Transverse colon (tissue), 4 donors: Measurements from ENCODE around the gene TTC17. TPM values are rescaled to one million over a fixed set of nuclear protein-coding genes. Genes with fewer than 3 reads are reported as not detected.

Experiments
- DNase-seq: peaks from one replicate; pipeline ENCODE4 v3.0.0-alpha.2; 2019
- H3K27ac ChIP-seq, 4 donors: fragments of 200-600 bp; sonication (generic); 2 replicates each; pipeline ENCODE4 v1.5.1; 2016 to 2018; ENCODE audit warnings: inconsistent platforms in 4 of 4
- H3K27me3 ChIP-seq: fragments of 200-600 bp; sonication (generic); 2 replicates; pipeline ENCODE4 v1.5.1; 2017; ENCODE audit warnings: inconsistent platforms
- H3K36me3 ChIP-seq, 4 donors: fragments of 200-600 bp; sonication (generic); 2 replicates each; pipeline ENCODE4 v1.5.1; 2017 to 2019; ENCODE audit warnings: inconsistent platforms in 4 of 4
- H3K4me1 ChIP-seq, 4 donors: fragments of 200-600 bp; sonication (generic); 2 replicates each; pipeline ENCODE4 v1.5.1; 2017 to 2020; ENCODE audit warnings: inconsistent platforms in 4 of 4
- H3K4me3 ChIP-seq, 4 donors: fragments of 200-600 bp; sonication (generic); 1 replicate in 1 of 4; 2 replicates in 3 of 4; pipeline versions ENCODE4 v1.5.1 to v1.6.1; 2017 to 2019; ENCODE audit warnings: inconsistent platforms in 4 of 4
- H3K9me3 ChIP-seq, 2 donors: fragments of 200-600 bp; sonication (generic); 2 replicates each; pipeline ENCODE4 v1.5.1; 2017 to 2019; ENCODE audit warnings: inconsistent platforms in 2 of 2
- CTCF ChIP-seq, 5 experiments: fragments of 200-600 bp in 3 of 5; fragments of 450-650 bp in 2 of 5; sonication (generic) in 3 of 5; IDR thresholded peaks; 1 replicate in 2 of 5; 2 replicates in 3 of 5; pipeline ENCODE4 v1.5.1; 2016 to 2017; ENCODE audit warnings: antibody characterized with exemption in 5 of 5, inconsistent platforms in 3 of 5, mild to moderate bottlenecking in 2 of 5, moderate library complexity in 1 of 5
- EP300 ChIP-seq: sonication (generic); formaldehyde crosslinking; IDR thresholded peaks from one replicate; pipeline ENCODE4 v1.6.1; 2017; ENCODE audit warnings: antibody characterized with exemption, low read depth
- POLR2A ChIP-seq: fragments of 450-650 bp; IDR thresholded peaks from one replicate; pipeline ENCODE4 v1.6.1; 2016; ENCODE audit warnings: antibody characterized with exemption, mild to moderate bottlenecking, moderate library complexity
- POLR2AphosphoS5 ChIP-seq, 3 donors: sonication (generic); formaldehyde crosslinking; IDR thresholded peaks; one replicate each; pipeline ENCODE4 v1.6.1; 2016; ENCODE audit warnings: antibody characterized with exemption in 3 of 3
- WGBS, 2 donors: methylation state at CpG; one replicate each; pipeline ENCODE4 v1.1.5; 2018; ENCODE audit warnings: low coverage in 1 of 2; 5-methylcytosine and 5-hydroxymethylcytosine counted together
- in situ Hi-C, 4 donors: fragments of 200-750 bp; cut with MboI; loops; one replicate each; pipeline versions ENCODE4 v1.15.0 to v1.15.1; 2017; ENCODE audit warnings: low sequenced_read_pairs in 3 of 4, low pct_ligation_motif_present in 1 of 4, low pct_unique_long_range_greater_than_20kb in 1 of 4
- intact Hi-C: fragments of 100-400 bp; cut with DNase I; formaldehyde crosslinking; loops from one replicate; pipeline ENCODE4 v1.15.1; 2023; ENCODE audit warnings: low total_unique reads
- total RNA-seq, 4 donors: library from RNA; depleted of rRNA; stranded (reverse); fragments of >200 nt; gene quantifications; one replicate each; pipeline ENCODE4 v1.1.0, GENCODE V29; 2016

TTC17 gene
- total RNA-seq, 4 donors from 2014 or later: 78.2 to 428 (median 131) TPM

DNA sequence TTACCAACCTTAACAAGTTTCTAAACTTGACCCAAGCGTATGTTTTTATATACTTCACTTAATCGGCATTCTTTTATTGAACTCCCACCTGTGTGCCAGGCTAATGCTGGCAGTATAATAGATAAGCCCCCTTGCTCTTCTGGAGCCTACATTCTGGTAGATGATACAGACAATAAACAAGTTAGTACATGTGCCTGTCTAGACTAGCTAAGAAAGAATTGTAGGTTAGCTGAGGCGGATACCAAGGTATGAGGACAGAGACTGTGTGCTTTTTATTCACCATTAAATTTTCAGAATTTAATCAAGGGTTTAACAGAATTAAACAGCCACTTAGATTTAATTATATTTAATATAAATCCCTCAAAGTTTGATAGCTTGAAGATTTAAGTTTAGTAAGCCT lies 45.7 kb downstream of the TTC17 start:
- Histone ChIP-seq H3K9me3 (no peaks in the 10 kb centered on the region), H3K27ac (no peak overlapping the region), H3K36me3 (peaks cover 0 to 85% (median 19%) of the 10 kb centered on the region in 4 donors), H3K4me3 (no peak overlapping the region), H3K4me1 (peaks cover 0 to 5% (median 0%) of the 10 kb centered on the region in 4 donors), H3K27me3 (no peaks in the 10 kb centered on the region)
- 94 to 95% methylated on average over 3 of the region's 3 CpGs for WGBS, 2 donors
- TF ChIP-seq POLR2A: no peak
- intact Hi-C loops: no loop called here
- DNase-seq: no peak
- in situ Hi-C loops: loop anchor here in 2 of 4 donors (25.0 kb wide), 1 partner anchor 92 kb away; the partner anchor contains the start of gene API5 (in 2 of the 2)

- WGBS, 2 donors: 99 to 100% methylated on average over 1 to 3 of the region's 3 CpGs
- TF ChIP-seq EP300 (no peak), POLR2A (no peak), CTCF (IDR thresholded peaks at IDR 0.05) (no peak), POLR2AphosphoS5 (IDR thresholded peaks at IDR 0.05) (no peak)
Measured at GRCh38 chr11:43404836-43405479, 46.2 kb downstream of the TTC17 start.

DNA sequence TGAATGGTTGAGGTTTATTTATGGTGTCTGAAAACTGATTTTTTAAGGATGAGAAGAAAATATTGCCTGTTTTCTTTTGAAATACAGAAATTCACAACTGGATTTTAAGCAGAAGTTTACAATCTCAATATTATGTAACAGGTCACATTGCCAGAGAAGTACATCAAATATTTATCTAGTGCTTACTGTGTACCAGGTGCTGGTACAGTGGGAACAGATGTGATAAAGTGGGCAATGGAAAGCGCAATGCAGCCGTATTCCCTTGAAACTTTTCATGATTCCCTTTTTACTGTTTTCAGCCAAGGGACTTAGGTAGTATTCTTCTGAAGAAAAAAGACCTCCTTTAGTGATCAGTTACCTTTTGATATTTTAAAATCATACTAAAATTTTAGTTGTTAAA lies 49.6 kb downstream of the TTC17 start:
- H3K9me3 ChIP-seq: no peaks in the 10 kb centered on the region
- H3K27me3 ChIP-seq: no peaks in the 10 kb centered on the region
- DNase-seq: no peak
- H3K4me1 ChIP-seq: peaks cover 0 to 27% (median 9%) of the 10 kb centered on the region in 4 donors
- peak overlapping the region in 2 of 4 donors; percentile 13 to 36 for H3K27ac ChIP-seq
- H3K4me3 ChIP-seq: no peak overlapping the region
- TF ChIP-seq POLR2AphosphoS5 (IDR thresholded peaks at IDR 0.05): peak in 1 of 3 donors; percentile 27
- TF ChIP-seq POLR2A: no peak
- H3K36me3 ChIP-seq: peaks cover 0 to 52% (median 9%) of the 10 kb centered on the region in 4 donors
- in situ Hi-C loops (loop anchor here in 2 of 4 donors (25.0 kb wide), 1 partner anchor 96 kb away; the partner anchor contains the start of gene API5 (in 2 of the 2)), intact Hi-C loops (no loop called here)
- 54 to 66% methylated on average over 2 of the region's 2 CpGs for WGBS, 2 donors

More at GRCh38 chr11:43404836-43405479, 46.2 kb downstream of the TTC17 start:
- no peak for DNase-seq
- no peaks in the 10 kb centered on the region for H3K9me3 ChIP-seq
- H3K27me3 ChIP-seq: no peaks in the 10 kb centered on the region
- H3K4me1 ChIP-seq: peaks cover 0 to 11% (median 2%) of the 10 kb centered on the region in 4 donors
- in situ Hi-C loops (loop anchor here in 2 of 4 donors (25.0 kb wide), 1 partner anchor 93 kb away; the partner anchor contains the start of gene API5 (in 2 of the 2)), intact Hi-C loops (no loop called here)
- no peak overlapping the region for H3K4me3 ChIP-seq
- peaks cover 0 to 80% (median 18%) of the 10 kb centered on the region in 4 donors for H3K36me3 ChIP-seq
- H3K27ac ChIP-seq: no peak overlapping the region

- intact Hi-C loops: no loop called here
- Histone ChIP-seq H3K4me1 (peaks cover 0 to 27% (median 9%) of the 10 kb centered on the region in 4 donors), H3K27me3 (no peaks in the 10 kb centered on the region), H3K9me3 (no peaks in the 10 kb centered on the region), H3K36me3 (peaks cover 0 to 45% (median 18%) of the 10 kb centered on the region in 4 donors), H3K27ac (peak overlapping the region; percentile 66 to 81 (median 70)), H3K4me3 (no peak overlapping the region)
- 41 to 57% methylated on average over 5 of the region's 5 CpGs for WGBS, 2 donors
- no peak for TF ChIP-seq EP300
- TF ChIP-seq POLR2AphosphoS5 (IDR thresholded peaks at IDR 0.05): peak in 2 of 3 donors; percentile 35 to 77
- in situ Hi-C loops: loop anchor here in 2 of 4 donors (25.0 kb wide), 1 partner anchor 98 kb away; the partner anchor contains the start of gene API5 (in 2 of the 2)
- peak; percentile 29 for DNase-seq
Measured at GRCh38 chr11:43410394-43410793, 51.7 kb downstream of the TTC17 start.

- H3K36me3 ChIP-seq: peaks cover 0 to 25% (median 9%) of the 10 kb centered on the region in 4 donors
- intact Hi-C loops: no loop called here
- no peak for TF ChIP-seq POLR2A
- TF ChIP-seq POLR2AphosphoS5 (IDR thresholded peaks at IDR 0.05): no peak
- TF ChIP-seq EP300: no peak
- no peak for TF ChIP-seq CTCF (IDR thresholded peaks at IDR 0.05)
- in situ Hi-C loops: loop anchor here in 2 of 4 donors (25.0 kb wide), 1 partner anchor 106 kb away; the partner anchor contains the start of gene API5 (in 2 of the 2)
- no peak overlapping the region for H3K4me3 ChIP-seq
- WGBS, 2 donors: 52 to 63% methylated on average over 2 of the region's 2 CpGs
- DNase-seq: no peak
- H3K27me3 ChIP-seq: no peaks in the 10 kb centered on the region
- peaks cover 0 to 9% (median 0%) of the 10 kb centered on the region in 4 donors for H3K4me1 ChIP-seq
- no peaks in the 10 kb centered on the region for H3K9me3 ChIP-seq
- H3K27ac ChIP-seq: no peak overlapping the region
Measured at GRCh38 chr11:43418197-43418596, 59.5 kb downstream of the TTC17 start.
